Measurements from ENCODE around the gene IL1RAPL1.

The IL1RAPL1 gene

DNA sequence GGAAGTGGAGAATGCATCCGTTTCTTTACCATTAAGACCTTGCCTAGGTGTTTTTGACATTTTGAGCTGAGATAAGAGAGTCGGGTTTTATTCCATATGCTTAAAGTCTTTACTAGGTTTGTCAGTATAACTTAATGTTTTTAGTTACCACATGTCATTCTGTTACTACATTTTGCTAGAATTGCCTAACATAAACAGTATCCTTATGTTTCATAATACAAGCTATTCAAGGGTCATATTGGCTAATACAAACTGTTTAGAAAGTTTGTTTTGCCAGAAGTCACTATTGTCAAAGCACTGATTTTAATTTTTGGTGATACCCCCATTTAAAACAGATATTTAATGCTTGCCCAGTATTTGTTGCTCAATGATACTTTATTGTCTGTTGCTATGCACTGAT, 1200.4 kb downstream of the IL1RAPL1 start:
- ChIA-PET CTCF (no interaction called here), POLR2A (ENCODE audit: low non-redundant PET) (no interaction called here)
- no peak for DNase-seq (ENCODE audit: low spot score)
- no peak overlapping the region for H3K27ac ChIP-seq
- TF ChIP-seq, protein P1, sequence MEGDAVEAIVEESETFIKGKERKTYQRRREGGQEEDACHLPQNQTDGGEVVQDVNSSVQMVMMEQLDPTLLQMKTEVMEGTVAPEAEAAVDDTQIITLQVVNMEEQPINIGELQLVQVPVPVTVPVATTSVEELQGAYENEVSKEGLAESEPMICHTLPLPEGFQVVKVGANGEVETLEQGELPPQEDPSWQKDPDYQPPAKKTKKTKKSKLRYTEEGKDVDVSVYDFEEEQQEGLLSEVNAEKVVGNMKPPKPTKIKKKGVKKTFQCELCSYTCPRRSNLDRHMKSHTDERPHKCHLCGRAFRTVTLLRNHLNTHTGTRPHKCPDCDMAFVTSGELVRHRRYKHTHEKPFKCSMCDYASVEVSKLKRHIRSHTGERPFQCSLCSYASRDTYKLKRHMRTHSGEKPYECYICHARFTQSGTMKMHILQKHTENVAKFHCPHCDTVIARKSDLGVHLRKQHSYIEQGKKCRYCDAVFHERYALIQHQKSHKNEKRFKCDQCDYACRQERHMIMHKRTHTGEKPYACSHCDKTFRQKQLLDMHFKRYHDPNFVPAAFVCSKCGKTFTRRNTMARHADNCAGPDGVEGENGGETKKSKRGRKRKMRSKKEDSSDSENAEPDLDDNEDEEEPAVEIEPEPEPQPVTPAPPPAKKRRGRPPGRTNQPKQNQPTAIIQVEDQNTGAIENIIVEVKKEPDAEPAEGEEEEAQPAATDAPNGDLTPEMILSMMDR (conservative IDR thresholded peaks at IDR 0.05; ENCODE audit: low read depth) = no peak

DNA sequence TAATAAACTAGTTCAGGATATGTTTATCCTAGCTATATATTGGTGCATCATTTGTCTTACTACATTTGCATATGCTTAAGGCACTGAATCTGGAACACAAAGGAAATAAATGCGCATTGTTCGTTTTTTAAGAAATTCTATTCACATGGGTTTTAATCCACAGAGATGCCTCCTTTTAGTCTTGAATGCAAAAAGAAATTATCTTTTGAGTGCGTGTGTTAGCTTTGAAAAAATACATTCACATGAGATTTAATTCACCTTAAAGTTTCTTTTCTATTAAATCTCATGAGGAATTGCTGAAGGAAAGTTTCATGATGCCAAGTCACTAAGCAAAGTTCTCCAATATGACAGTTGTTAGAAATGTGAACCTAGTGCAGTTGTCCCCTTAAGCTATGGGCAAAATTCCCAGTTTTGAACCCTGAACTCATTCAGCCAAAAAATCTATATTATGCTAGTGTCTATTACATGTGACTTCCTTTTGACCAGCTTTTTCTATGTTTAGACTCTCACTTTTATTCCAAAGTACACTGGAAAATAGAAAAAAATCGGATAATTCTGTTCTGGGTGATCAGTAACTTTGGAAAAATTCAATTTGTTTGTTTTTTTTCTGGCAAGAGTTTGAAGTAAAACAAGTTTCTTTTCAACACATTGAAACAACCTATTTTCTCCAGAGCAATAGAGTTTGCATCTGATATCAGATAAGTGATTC, 1201.9 kb downstream of the IL1RAPL1 start:
- CTCF ChIA-PET = no interaction called here
- no peak for DNase-seq (ENCODE audit: low spot score)
- TF ChIP-seq, protein P1 (conservative IDR thresholded peaks at IDR 0.05; ENCODE audit: low read depth) = no peak

DNA sequence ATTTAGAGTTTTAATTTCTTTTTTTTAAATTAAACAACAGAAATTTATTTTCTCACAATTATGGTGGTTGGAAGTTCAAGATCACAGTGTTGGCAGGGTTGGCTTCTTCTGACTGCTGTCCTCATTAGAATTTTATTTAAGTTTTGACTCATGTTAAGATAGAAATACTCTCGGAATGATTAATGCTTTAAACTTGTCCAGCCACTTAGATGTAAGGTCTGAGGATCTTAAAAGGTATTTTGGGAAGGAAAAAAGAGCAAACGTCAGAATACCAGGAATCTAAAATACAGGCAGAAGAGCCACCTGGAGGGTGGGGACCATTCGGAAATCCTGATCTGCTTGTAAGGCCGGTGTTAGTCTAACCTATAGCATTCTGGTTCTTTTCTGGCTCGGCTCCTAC, 1205.1 kb downstream of the IL1RAPL1 start:
- POLR2A ChIA-PET (ENCODE audit: low non-redundant PET) = no interaction called here
- TF ChIP-seq, protein P1 (conservative IDR thresholded peaks at IDR 0.05; ENCODE audit: low read depth) = no peak
- H3K27ac ChIP-seq = no peak overlapping the region
- no peak for DNase-seq (ENCODE audit: low spot score)
- CTCF ChIA-PET = no interaction called here

More for the DNA sequence above, 1201.9 kb downstream of the IL1RAPL1 start:
- no peak overlapping the region for H3K27ac ChIP-seq
- POLR2A ChIA-PET (ENCODE audit: low non-redundant PET) = no interaction called here

- POLR2A ChIA-PET (ENCODE audit: low non-redundant PET) = no interaction called here
- no peak for DNase-seq (ENCODE audit: low spot score)
- TF ChIP-seq, protein P1 (conservative IDR thresholded peaks at IDR 0.05; ENCODE audit: low read depth) = no peak
- CTCF ChIA-PET = no interaction called here
- no peak overlapping the region for H3K27ac ChIP-seq
Observed at GRCh38 chrX:29797156-29797555, 1209.9 kb downstream of the IL1RAPL1 start.

DNA sequence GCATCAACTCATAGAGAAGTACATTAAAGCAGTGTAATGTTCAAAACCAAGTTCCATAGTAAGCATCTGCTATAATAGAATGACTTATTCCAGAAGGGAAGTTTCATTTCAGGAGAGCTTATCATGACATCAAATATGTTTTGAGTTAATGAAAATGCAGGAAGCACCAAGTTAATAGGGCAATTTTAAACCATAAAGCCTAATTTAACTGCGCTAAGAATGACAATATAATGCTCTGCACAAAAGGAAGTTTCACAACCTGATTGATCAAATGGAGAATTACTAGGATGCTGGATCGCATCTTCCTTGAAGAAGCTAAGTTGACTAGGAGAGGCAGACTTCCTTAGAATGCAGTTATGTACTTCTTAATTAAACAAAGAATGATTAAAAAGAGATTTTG, 1211.2 kb downstream of the IL1RAPL1 start:
- no peak overlapping the region for H3K27ac ChIP-seq
- POLR2A ChIA-PET (ENCODE audit: low non-redundant PET) = no interaction called here
- TF ChIP-seq, protein P1 (conservative IDR thresholded peaks at IDR 0.05; ENCODE audit: low read depth) = no peak
- no peak for DNase-seq (ENCODE audit: low spot score)
- CTCF ChIA-PET = no interaction called here

GRCh38 chrX:29813174-29813573, 1225.9 kb downstream of the IL1RAPL1 start:
- DNase-seq (ENCODE audit: low spot score) = no peak
- TF ChIP-seq, protein P1 (conservative IDR thresholded peaks at IDR 0.05; ENCODE audit: low read depth) = no peak
- H3K27ac ChIP-seq = no peak overlapping the region
- CTCF ChIA-PET = no interaction called here
- POLR2A ChIA-PET (ENCODE audit: low non-redundant PET) = no interaction called here

Data from RWPE1 (cell line).